Adrenal gland (tissue), 5 donors: ENCODE measurements around the gene LEKR1.

Experiments used
- CTCF ChIP-seq, 6 experiments: fragments of 450-650 bp in 4 of 6; fragments of 200-600 bp in 2 of 6; sonication (generic) in 1 of 6; IDR thresholded peaks; 1 replicate in 5 of 6; 2 replicates in 1 of 6; pipeline versions ENCODE4 v1.5.1 to v1.8.0; 2016 to 2021; ENCODE audit warnings: antibody characterized with exemption in 6 of 6, mild to moderate bottlenecking in 2 of 6, moderate library complexity in 1 of 6
- POLR2A ChIP-seq, 2 donors: fragments of 450-650 bp; IDR thresholded peaks; one replicate each; pipeline ENCODE4 v1.6.1; 2017; ENCODE audit warnings: antibody characterized with exemption in 2 of 2, mild to moderate bottlenecking in 2 of 2, moderate library complexity in 1 of 2
- donor health status: DM: no; HTN: no; CAD: no.

- TF ChIP-seq POLR2A (IDR thresholded peaks at IDR 0.05) (no peak), CTCF (IDR thresholded peaks at IDR 0.05) (no peak)
Measured at GRCh38 chr3:157074490-157074889, 248.3 kb downstream of the LEKR1 start.
